Ectodermal cell (in vitro differentiated cells): Measurements from ENCODE around the gene RRN3.
A peak's percentile ranks its signal among the peaks of the same experiment; 100 is the strongest.
"Not testable (repeated sequence)": the region's sequence is repeated elsewhere in the genome, so short reads cannot be mapped to it uniquely, and the experiment has no call there.

Source experiments
- H3K27ac ChIP-seq: 2 replicates; pipeline ENCODE4 v1.7.0; 2013; ENCODE audit warnings: mild to moderate bottlenecking, low read depth, low read length; ENCODE audit not compliant: insufficient read depth, poor library complexity, severe bottlenecking
- H3K27me3 ChIP-seq: 2 replicates; pipeline ENCODE4 v1.7.0; 2013; ENCODE audit warnings: mild to moderate bottlenecking, low read length; ENCODE audit not compliant: insufficient read depth, control insufficient read depth, poor library complexity, severe bottlenecking
- H3K36me3 ChIP-seq: one replicate; pipeline ENCODE4 v1.7.0; 2013; ENCODE audit warnings: low read length; ENCODE audit not compliant: control insufficient read depth, insufficient read depth
- H3K4me1 ChIP-seq: one replicate; pipeline ENCODE4 v1.7.0; 2013; ENCODE audit warnings: low read length; ENCODE audit not compliant: control insufficient read depth, insufficient read depth
- H3K4me3 ChIP-seq: 2 replicates; pipeline ENCODE4 v1.7.0; 2013; ENCODE audit warnings: low read depth, low read length, control low read depth; ENCODE audit not compliant: insufficient read depth
- H3K9me3 ChIP-seq: 2 replicates; pipeline ENCODE4 v1.7.0; 2013; ENCODE audit warnings: mild to moderate bottlenecking, low read length, moderate library complexity; ENCODE audit not compliant: control insufficient read depth
- WGBS, 2 experiments: methylation state at CpG; one replicate each; pipeline ENCODE4 v1.1.7; 2013; ENCODE audit warnings: missing lambda C conversion rate in 2 of 2; 5-methylcytosine and 5-hydroxymethylcytosine counted together

The RRN3 gene

GRCh38 chr16:15034266-15035162, 59.6 kb downstream of the RRN3 start:
- no peaks in the 10 kb centered on the region for H3K27me3 ChIP-seq
- H3K27ac ChIP-seq: no peak overlapping the region
- peaks cover 40% of the 10 kb centered on the region for H3K36me3 ChIP-seq
- no peaks in the 10 kb centered on the region for H3K4me1 ChIP-seq
- no peak overlapping the region for H3K4me3 ChIP-seq
- 94 to 95% methylated on average over 23 of the region's 23 CpGs for WGBS, 2 experiments
- no peaks in the 10 kb centered on the region for H3K9me3 ChIP-seq

GRCh38 chr16:15033309-15033707, 60.8 kb downstream of the RRN3 start:
- 94 to 95% methylated on average over 14 of the region's 14 CpGs for WGBS, 2 experiments
- no peaks in the 10 kb centered on the region for H3K9me3 ChIP-seq
- H3K27me3 ChIP-seq: no peaks in the 10 kb centered on the region
- no peaks in the 10 kb centered on the region for H3K4me1 ChIP-seq
- H3K27ac ChIP-seq: no peak overlapping the region
- H3K36me3 ChIP-seq: peaks cover 35% of the 10 kb centered on the region
- no peak overlapping the region for H3K4me3 ChIP-seq

DNA sequence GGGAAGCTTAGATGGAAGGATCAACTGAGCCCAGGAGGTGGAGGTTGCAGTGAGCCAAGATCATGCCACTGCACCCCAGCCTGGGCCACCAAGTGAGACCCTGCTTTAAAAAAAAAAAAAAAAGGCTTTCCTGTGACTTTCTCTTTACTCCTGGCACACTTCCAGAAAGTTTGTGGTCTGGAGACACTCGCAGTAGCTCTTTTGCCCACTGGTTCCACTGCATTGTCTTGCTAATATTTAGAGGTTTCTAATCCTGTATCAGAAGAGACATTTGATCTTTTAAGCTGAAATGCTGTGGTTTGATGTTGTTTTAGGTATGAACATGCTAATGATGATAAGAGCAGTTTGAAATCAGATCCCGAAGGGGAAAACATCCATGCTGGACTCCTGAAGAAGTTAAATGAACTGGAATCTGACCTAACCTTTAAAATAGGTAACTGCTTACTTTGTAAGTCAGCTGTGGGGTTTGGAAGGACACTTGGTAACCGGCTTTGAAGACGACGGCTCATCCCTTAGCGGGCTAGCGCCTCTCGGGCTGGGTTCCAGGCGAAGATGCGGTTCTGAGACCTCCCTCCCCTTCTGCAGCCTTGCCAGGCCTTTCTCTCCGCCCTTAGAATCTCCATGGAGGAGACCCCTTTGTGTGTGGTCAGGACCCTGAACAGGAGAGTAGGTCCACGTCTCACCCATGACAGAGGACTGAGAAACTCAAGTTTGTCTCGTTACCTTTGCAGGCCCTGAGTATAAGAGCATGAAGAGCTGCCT, 61.3 kb downstream of the RRN3 start:
- H3K4me1 ChIP-seq: no peaks in the 10 kb centered on the region
- H3K4me3 ChIP-seq: no peak overlapping the region
- H3K27ac ChIP-seq: no peak overlapping the region
- 94 to 97% methylated on average over 13 of the region's 13 CpGs for WGBS, 2 experiments
- no peaks in the 10 kb centered on the region for H3K27me3 ChIP-seq
- peaks cover 34% of the 10 kb centered on the region for H3K36me3 ChIP-seq
- H3K9me3 ChIP-seq: no peaks in the 10 kb centered on the region

- 95 to 97% methylated on average over 8 of the region's 8 CpGs for WGBS, 2 experiments
- peaks cover 26% of the 10 kb centered on the region for H3K36me3 ChIP-seq
- H3K4me1 ChIP-seq: no peaks in the 10 kb centered on the region
- H3K27ac ChIP-seq: no peak overlapping the region
- no peaks in the 10 kb centered on the region for H3K9me3 ChIP-seq
- no peak overlapping the region for H3K4me3 ChIP-seq
- H3K27me3 ChIP-seq: no peaks in the 10 kb centered on the region
Measured at GRCh38 chr16:15031586-15031985, 62.5 kb downstream of the RRN3 start.

DNA sequence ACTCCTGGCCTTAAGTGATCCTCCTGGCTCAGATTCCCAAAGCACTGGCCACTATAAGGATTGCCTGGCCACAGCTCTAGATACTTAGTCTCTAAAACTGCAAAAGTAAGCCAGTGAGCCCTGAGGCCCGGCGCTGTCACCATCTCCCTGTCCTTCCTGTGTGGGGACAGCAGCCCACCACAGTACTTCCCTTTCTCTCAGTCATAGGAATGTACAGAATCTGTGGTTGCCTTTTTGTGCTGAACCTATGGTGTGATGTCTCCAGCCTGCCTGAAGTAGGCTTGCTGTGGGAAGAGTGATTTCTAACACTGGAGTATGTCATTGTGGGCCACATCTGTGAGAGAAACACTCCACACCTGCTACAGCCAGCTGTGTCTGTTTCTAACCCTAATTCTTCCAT, 62.9 kb downstream of the RRN3 start:
- Histone ChIP-seq H3K36me3 (peaks cover 26% of the 10 kb centered on the region), H3K4me1 (no peaks in the 10 kb centered on the region), H3K4me3 (no peak overlapping the region), H3K27me3 (no peaks in the 10 kb centered on the region), H3K27ac (no peak overlapping the region), H3K9me3 (no peaks in the 10 kb centered on the region)
- WGBS, 2 experiments: 92 to 94% methylated on average over 2 of the region's 2 CpGs

GRCh38 chr16:15029749-15030148, 64.3 kb downstream of the RRN3 start:
- peak overlapping the region; percentile 16 for H3K27ac ChIP-seq
- WGBS, 2 experiments: 76 to 78% methylated on average over 6 of the region's 6 CpGs
- peaks cover 21% of the 10 kb centered on the region for H3K36me3 ChIP-seq
- H3K9me3 ChIP-seq, H3K27me3 ChIP-seq, H3K4me1 ChIP-seq, H3K4me3 ChIP-seq: not testable (repeated sequence)

DNA sequence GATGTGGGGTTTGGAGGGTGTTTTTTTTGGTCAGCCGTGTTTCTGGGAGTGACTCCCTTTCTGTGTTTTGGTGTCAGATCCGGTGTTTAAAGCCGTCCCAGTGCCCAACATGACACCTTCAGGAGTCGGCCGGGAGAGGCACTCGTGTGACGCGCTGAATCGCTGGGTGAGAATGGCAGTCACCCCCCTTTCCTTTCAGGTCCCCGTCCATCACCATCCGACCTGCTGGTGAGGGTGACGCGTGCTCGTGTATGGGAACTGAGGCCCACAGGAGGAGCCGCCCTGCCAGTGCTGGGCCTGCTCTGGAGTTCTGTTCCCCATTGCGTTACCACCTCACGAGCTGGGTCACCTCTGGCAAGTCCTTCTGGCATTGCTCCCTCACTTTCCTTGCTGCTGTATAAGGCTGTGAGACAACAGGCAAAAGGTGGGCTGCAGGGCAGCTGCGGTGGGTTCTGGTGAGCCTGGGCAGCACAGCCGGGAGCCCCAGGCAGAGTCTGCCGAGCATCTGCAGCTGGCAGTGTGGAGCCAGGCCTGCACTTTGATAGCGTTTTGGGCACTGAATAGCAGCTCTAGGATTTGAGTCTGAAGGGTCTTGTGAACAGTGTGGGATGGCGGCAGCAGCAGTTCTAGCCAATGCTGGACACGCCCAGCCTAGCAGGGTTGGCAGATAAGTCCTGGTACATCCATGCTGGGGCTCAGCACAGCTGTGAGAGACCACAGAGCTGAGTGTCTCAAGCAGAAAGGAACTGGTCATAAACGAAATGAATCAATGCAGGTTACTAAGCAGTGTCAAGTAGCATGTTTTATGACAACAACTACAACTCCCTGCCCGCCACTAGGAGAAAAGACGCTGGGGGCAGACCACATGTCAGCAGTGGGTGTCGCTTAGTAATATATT, 65.0 kb downstream of the RRN3 start:
- not testable (repeated sequence) for H3K4me3 ChIP-seq, H3K27me3 ChIP-seq, H3K4me1 ChIP-seq, H3K9me3 ChIP-seq, H3K27ac ChIP-seq
- WGBS, 2 experiments: 93 to 94% methylated on average over 25 to 27 of the region's 27 CpGs
- peaks cover 14% of the 10 kb centered on the region for H3K36me3 ChIP-seq

- 93 to 96% methylated on average over 6 of the region's 6 CpGs for WGBS, 2 experiments
- H3K4me1 ChIP-seq, H3K4me3 ChIP-seq, H3K9me3 ChIP-seq, H3K27ac ChIP-seq, H3K27me3 ChIP-seq: not testable (repeated sequence)
- peaks cover 18% of the 10 kb centered on the region for H3K36me3 ChIP-seq
Measured at GRCh38 chr16:15028345-15028715, 65.7 kb downstream of the RRN3 start.

- peaks cover 19% of the 10 kb centered on the region for H3K36me3 ChIP-seq
- not testable (repeated sequence) for H3K27ac ChIP-seq, H3K9me3 ChIP-seq, H3K27me3 ChIP-seq, H3K4me1 ChIP-seq, H3K4me3 ChIP-seq
- 88% methylated on average over 29 of the region's 29 CpGs for WGBS, 2 experiments
Measured at GRCh38 chr16:15027503-15028344, 66.3 kb downstream of the RRN3 start.
